Measurements from ENCODE around the gene CCL27. TPM values are rescaled to one million over a fixed set of nuclear protein-coding genes. Genes with fewer than 3 reads are reported as not detected.
A peak's percentile ranks its signal among the peaks of the same experiment; 100 is the strongest.

The CCL27 gene
- total RNA-seq, 1 donor from 2014 or later = 0.78 TPM

GRCh38 chr9:34651321-34651720 is 11.1 kb downstream of the CCL27 start:
- Mint-ChIP-seq H3K36me3 (ENCODE audit: unreplicated experiment) (peaks cover 12% of the 10 kb centered on the region), H3K27ac (ENCODE audit: unreplicated experiment) (peak overlapping the region; percentile 78), H3K4me1 (ENCODE audit: unreplicated experiment) (peaks cover 61% of the 10 kb centered on the region)

GRCh38 chr9:34650816-34651215 is 11.6 kb downstream of the CCL27 start:
- H3K27ac Mint-ChIP-seq (ENCODE audit: unreplicated experiment) = peak overlapping the region; percentile 78
- no peak for TF ChIP-seq CTCF (IDR thresholded peaks at IDR 0.05)
- H3K9me3 Mint-ChIP-seq (ENCODE audit: unreplicated experiment) = no peaks in the 10 kb centered on the region
- H3K36me3 Mint-ChIP-seq (ENCODE audit: unreplicated experiment) = peaks cover 12% of the 10 kb centered on the region
- DNase-seq (ENCODE audit: extremely low spot score, unreplicated experiment) = no peak
- H3K27me3 Mint-ChIP-seq (ENCODE audit: unreplicated experiment) = no peaks in the 10 kb centered on the region
- peak overlapping the region; percentile 29 for H3K4me3 Mint-ChIP-seq (ENCODE audit: unreplicated experiment)
- H3K4me1 Mint-ChIP-seq (ENCODE audit: unreplicated experiment) = peaks cover 64% of the 10 kb centered on the region

More at GRCh38 chr9:34651321-34651720, 11.1 kb downstream of the CCL27 start:
- no peaks in the 10 kb centered on the region for H3K27me3 Mint-ChIP-seq (ENCODE audit: unreplicated experiment)
- H3K9me3 Mint-ChIP-seq (ENCODE audit: unreplicated experiment) = no peaks in the 10 kb centered on the region
- H3K4me3 Mint-ChIP-seq (ENCODE audit: unreplicated experiment) = peak overlapping the region; percentile 77
- TF ChIP-seq CTCF (IDR thresholded peaks at IDR 0.05) = no peak
- no peak for DNase-seq (ENCODE audit: extremely low spot score, unreplicated experiment)

- Mint-ChIP-seq H3K9me3 (ENCODE audit: unreplicated experiment) (no peaks in the 10 kb centered on the region), H3K4me1 (ENCODE audit: unreplicated experiment) (peaks cover 48% of the 10 kb centered on the region), H3K36me3 (ENCODE audit: unreplicated experiment) (peaks cover 12% of the 10 kb centered on the region), H3K27me3 (ENCODE audit: unreplicated experiment) (no peaks in the 10 kb centered on the region), H3K27ac (ENCODE audit: unreplicated experiment) (peak overlapping the region; percentile 47), H3K4me3 (ENCODE audit: unreplicated experiment) (no peak overlapping the region)
- DNase-seq (ENCODE audit: extremely low spot score, unreplicated experiment) = no peak
- TF ChIP-seq CTCF (IDR thresholded peaks at IDR 0.05) = no peak
Measured at GRCh38 chr9:34648673-34649072, 13.8 kb downstream of the CCL27 start.

- Mint-ChIP-seq H3K27ac (ENCODE audit: unreplicated experiment) (peak overlapping the region; percentile 82), H3K36me3 (ENCODE audit: unreplicated experiment) (peaks cover 12% of the 10 kb centered on the region)
Measured at GRCh38 chr9:34647651-34648050, 14.8 kb downstream of the CCL27 start.

GRCh38 chr9:34647084-34647403 is 15.4 kb downstream of the CCL27 start:
- no peaks in the 10 kb centered on the region for H3K9me3 Mint-ChIP-seq (ENCODE audit: unreplicated experiment)
- peaks cover 32% of the 10 kb centered on the region for H3K4me1 Mint-ChIP-seq (ENCODE audit: unreplicated experiment)
- peaks cover 12% of the 10 kb centered on the region for H3K36me3 Mint-ChIP-seq (ENCODE audit: unreplicated experiment)
- DNase-seq (ENCODE audit: extremely low spot score, unreplicated experiment) = no peak
- H3K4me3 Mint-ChIP-seq (ENCODE audit: unreplicated experiment) = peak overlapping the region; percentile 88
- H3K27me3 Mint-ChIP-seq (ENCODE audit: unreplicated experiment) = no peaks in the 10 kb centered on the region
- TF ChIP-seq CTCF (IDR thresholded peaks at IDR 0.05) = no peak
- peak overlapping the region; percentile 82 for H3K27ac Mint-ChIP-seq (ENCODE audit: unreplicated experiment)

More at GRCh38 chr9:34647651-34648050, 14.8 kb downstream of the CCL27 start:
- no peak for TF ChIP-seq CTCF (IDR thresholded peaks at IDR 0.05)
- H3K4me3 Mint-ChIP-seq (ENCODE audit: unreplicated experiment) = peak overlapping the region; percentile 88
- no peaks in the 10 kb centered on the region for H3K27me3 Mint-ChIP-seq (ENCODE audit: unreplicated experiment)
- no peak for DNase-seq (ENCODE audit: extremely low spot score, unreplicated experiment)
- H3K4me1 Mint-ChIP-seq (ENCODE audit: unreplicated experiment) = peaks cover 39% of the 10 kb centered on the region
- H3K9me3 Mint-ChIP-seq (ENCODE audit: unreplicated experiment) = no peaks in the 10 kb centered on the region

All from osteocyte (in vitro differentiated cells).